SK-N-DZ (cell line): Measurements from ENCODE around the gene ARCN1.

Source experiments
- DNase-seq: peaks from one replicate; pipeline ENCODE4 v3.0.0-alpha.2; 2015; ENCODE audit warnings: low spot score

The ARCN1 gene

DNA sequence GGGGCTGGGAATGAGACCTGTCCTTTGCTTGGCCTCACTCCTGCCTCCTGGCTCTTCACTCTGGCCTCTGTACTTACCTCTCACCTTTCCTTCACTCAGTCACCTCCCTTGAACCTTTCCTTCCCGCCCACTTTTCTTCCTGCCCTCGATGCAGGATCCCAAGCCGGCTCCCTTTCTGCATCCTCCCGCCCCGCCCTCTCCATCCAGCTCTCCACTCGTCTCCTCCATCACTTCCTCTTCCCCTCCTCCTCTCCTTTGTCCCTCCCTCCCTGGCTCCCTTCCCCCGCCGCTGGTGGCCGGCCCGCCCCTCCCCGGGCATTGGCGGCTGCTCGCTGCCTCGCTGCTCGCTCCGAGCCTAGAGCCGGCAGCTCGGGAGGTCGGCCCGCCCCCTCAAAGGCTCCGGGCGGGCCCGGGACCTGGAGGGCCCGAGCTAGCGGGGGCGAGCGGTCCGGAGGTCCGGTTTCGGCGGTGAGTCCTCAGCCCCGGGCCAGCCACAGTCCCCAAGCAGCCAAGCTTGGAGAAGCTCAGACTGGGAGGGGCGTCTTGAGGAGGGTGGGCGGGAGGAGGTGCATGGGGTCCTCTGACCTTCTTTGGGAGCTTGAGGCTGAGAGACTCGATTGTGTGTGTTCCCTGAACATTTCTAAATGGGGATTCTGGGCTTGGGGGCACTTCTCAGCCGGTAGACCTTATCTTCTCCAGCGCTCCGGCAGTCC lies 49.0 kb downstream of the ARCN1 start:
- peak; percentile 80 for DNase-seq

DNA sequence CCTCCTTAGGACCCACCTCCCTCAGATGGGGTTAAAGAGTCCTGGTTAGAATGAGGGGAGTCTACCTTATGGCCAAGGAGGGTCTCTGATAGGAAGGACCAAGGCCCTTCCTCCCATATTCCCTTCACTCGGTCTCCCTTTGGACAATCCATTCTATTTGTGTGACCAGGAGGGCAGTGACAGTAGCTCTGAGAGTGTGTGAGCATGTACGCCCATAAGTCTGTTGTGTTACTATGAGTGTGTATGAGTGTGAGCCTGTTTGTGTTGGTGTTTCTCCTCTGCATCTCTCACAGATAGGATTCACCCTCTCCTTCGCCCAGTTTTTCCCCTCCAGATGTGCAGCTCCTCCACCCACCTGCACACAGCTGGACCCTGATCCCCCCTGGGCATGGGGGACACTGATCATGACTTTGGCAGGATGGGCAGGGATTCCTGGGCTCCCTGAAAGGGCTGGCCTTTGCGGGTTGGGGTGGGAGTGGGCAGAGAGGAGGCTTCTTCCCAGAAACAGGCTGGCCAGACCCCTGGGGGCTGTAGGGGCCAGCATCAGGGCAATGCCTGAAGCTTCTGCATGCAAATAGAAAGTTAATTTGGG lies 49.7 kb downstream of the ARCN1 start:
- DNase-seq = no peak

DNA sequence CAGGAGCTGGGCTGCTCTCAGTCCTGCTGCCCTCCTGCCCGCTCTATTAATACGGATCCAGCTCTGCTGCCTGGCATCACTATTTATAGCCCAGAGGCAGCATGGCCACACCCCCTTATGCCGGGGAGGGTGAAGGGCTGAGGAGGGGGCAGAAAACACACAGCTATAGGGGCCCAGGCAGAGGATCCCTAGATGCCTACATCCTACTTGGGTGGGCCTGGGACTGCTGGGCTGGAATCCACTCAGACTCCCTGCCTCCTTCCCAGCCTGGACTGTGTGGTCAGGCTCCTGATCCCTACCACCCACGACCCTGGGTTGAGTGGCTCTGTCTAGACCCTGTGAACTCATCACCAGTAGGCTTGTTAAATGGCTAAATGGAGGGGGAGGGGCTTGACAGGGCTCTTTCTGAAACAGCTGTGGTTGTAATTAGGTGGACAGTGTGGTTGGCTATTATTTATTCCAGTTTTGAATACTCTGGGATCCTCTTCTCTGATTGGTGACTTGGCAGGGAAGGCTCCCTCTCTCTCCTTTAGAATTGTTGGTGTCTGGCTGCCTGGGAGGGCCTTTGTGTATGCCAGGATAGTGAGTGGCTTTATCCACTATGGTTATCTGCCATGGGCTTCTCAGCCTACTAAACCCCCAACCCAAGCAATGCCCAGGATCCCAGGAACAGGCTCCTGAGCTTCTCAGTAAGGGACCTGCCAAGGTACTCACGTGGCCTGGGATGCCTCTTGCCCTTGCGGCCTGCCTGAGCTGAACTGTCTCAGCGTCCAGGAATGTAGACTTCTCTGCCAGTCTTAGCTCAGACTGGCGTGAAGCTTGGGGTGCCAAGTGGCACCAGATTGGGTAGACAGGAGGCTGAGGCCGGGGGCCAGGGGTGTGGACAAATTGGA lies 50.4 kb downstream of the ARCN1 start:
- DNase-seq = peak; percentile 77

DNA sequence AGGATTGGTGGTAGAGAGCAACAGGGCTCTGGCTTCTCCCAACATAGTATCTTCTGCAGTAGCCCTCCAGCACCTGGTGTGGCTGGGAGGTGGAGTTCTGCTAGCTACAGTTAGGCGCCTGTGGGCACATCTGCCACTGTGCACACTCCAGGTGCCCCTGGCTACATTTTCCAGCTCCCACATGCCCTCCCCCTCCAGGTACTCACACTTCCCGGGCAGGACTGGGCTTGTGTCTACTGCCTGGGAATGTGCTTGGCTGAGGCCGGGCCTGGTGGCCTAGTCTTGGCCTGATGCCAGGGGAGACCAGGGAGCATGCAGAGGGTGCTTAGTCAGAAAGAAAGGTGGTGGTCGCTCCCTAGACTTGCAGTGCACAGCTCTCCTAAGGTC lies 51.1 kb downstream of the ARCN1 start:
- DNase-seq = peak; percentile 15

DNA sequence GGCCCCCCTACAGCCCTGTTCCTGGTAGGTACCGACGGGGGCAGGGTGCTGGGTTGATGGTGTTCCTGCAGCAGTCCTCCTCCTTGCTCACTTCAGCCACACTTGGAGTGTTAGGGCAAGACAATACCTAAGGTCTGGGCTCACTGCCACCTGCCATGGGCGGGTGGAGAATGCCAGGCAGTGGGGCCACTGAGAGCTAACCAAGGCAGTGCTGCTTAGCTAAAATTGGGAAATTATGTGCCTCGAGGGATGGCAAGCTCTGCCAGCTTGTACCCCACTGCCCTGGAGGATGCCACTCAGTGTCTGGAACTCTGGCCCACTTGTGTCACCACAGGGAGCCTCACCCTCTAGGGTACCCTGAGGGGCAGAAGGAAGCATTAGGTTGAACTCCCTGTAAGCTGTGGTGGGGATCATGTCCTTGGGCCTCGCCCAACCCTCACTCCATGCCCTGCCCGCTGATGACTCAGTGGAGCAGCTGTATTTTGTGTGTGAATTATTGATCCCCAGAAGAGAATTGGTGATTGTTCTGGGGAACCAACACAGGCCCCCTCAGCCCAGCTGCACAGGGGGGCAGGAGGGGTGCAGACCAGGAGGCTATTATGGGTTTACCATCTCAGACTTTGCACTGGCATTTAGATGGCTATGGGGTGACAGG lies 53.0 kb downstream of the ARCN1 start:
- no peak for DNase-seq

DNA sequence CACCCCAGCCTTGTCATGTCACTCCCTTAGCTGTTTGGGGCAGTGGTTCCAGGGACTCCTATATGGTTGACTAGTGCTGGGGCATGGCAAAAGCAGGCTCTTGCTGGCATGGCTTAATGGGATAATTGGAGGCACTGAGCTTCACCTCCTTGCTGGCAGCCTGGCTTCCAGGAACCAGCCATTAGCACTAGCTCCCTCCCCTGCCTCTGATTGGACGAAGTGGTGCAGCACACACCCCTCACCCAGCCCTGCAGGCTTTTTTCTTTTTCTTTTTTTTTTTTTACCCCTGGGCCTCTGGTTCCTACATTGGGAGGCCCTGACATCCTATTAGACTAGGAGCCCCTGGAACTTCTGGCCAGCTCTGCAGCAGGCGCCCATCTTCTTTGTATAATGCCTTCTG lies 53.8 kb downstream of the ARCN1 start:
- peak; percentile 11 for DNase-seq

DNA sequence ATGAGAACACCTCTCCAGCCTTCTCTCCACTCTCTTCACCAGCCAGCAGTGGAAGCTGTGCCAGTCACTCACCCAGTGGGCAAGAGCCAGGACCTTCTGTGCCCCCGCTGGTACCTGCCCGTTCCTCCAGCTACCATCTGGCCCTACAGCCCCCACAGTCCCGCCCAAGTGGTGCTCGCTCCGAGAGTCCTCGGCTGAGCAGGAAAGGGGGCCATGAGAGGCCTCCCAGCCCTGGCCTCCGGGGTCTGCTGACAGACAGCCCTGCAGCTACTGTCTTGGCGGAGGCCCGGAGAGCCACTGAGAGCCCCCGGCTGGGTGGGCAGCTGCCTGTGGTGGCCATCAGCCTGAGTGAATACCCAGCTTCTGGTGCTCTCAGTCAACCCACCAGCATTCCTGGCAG lies 55.4 kb downstream of the ARCN1 start:
- DNase-seq = no peak

DNA sequence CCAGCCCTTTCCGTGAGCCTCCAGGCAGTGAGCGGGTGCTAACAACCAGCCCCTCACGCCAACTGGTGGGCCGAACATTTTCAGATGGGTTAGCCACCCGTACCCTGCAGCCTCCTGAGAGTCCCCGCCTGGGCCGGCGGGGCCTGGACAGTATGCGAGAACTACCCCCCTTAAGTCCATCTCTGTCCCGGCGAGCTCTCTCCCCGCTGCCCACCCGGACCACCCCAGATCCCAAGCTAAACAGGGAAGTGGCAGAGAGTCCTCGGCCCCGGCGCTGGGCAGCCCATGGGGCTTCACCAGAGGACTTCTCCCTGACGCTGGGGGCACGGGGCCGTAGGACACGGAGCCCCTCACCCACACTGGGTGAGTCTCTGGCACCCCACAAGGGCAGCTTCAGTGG lies 55.8 kb downstream of the ARCN1 start:
- DNase-seq = no peak

DNA sequence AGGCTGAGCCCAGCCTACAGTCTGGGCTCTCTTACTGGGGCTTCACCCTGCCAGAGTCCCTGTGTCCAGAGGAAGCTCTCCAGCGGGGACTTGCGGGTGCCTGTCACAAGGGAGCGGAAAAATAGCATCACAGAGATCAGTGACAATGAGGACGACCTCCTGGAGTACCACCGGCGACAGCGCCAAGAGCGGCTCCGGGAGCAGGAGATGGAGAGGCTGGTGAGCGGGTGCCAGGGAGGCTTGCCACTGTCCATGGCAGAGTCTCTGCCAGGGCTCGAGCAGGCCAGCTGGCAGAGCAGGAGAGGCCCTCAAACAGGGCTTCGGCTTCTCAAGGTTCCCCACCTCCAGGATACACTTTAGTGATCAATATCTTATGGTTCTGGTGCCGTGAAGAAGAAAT lies 56.2 kb downstream of the ARCN1 start:
- no peak for DNase-seq

DNA sequence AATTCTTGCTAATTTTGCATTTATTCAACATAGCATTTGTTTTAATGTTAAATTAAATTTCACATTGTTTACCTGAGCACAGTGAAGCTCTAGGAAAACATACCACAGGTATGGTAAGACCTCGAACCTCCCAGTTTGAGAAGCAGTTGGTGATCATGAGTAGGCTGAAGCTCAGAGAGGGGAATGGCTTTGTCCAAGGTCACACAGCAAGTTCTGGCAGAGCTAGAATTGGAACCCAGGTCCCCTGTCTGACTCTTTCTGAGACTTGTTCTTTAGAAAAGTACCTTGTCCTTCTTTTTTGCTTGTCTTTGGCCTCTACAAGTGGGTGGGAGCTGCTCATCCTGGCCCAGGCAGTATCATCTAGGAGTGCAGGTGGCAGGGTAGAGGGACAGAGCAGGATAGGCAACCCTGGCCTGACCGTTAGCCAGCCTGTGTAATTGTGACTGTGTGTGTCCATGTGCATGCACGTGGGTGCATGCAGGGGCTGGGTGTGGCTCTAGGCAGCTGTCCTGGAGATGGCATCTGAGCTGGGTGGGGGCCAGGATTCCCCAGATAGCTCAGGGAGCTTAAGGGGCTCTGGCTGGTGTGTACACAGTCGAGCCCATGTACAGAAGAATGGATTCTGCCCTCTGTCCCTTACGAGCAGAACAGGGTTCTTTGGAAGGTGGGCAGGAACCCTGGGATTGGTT lies 56.8 kb downstream of the ARCN1 start:
- DNase-seq = no peak

DNA sequence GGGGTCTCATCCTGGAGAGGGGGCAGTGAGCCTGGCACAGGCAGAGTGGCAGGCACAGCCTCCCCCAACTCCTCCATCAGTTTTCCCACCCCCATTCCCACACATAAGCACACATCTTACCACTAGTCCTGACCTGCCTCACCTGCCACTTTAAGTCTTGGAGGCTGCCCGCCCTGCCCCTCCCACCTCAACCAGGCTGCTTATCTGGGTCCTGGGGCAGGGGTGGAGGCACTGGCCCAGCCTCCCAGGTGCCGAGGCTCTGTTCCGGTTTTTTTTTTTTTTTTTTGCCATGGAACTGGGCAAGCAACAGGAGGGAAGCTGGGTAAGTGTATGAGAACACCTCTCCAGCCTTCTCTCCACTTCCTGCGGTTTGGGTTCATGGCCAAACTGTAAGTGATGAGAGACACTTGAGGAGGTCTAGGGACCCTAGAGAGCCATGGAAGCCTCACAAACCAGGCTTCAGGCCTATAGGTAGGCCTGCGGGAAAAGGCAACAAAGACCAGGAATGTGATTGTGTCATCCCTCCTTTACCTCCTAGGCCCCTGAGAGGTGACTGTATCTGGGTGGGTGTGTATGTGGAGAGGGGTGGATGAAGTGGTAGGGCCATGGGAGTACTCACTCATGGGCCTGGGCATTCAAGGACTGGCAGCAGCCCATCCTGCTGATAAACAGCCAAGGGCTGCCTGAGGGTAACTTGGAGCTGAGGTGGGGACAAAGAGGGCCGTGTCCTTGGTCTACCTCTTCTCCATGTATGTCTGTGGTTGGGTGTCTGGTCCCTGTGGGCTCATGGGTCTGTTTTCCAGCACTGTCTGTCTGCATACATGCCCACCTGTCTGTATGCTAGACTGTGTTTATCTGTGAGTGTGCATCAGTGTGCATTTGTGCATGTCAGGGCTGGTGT lies 57.8 kb downstream of the ARCN1 start:
- no peak for DNase-seq

DNA sequence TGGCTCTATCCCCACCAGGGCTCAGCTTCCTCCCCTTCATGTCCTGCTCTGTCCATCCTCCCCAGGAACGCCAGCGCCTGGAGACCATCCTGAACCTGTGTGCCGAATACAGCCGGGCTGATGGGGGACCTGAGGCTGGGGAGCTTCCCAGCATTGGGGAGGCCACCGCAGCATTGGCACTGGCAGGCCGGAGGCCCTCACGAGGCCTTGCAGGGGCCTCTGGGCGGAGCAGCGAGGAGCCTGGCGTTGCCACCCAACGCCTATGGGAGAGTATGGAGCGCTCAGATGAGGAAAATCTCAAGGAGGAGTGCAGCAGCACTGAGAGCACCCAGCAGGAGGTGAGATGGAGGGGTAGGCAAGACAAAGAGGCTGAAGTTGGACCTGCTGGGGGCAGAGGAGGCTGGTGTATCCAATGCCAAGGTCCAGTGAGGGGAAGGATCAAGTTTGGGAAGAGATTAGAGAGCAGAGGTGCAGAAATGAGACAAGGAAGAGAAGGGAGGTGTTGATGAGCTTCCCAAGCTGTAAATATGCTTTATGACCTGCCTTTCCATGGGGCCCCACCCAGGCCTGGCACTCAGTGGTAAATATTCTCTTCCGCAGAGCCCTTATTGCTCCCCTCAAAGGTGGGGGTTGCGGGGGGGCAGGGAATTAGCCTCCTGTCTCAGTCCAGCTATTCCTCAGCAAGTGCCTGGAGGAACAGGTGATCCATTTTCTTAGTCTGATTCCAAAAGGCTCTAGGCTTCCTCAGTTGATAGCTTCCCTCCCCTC lies 59.1 kb downstream of the ARCN1 start:
- no peak for DNase-seq

DNA sequence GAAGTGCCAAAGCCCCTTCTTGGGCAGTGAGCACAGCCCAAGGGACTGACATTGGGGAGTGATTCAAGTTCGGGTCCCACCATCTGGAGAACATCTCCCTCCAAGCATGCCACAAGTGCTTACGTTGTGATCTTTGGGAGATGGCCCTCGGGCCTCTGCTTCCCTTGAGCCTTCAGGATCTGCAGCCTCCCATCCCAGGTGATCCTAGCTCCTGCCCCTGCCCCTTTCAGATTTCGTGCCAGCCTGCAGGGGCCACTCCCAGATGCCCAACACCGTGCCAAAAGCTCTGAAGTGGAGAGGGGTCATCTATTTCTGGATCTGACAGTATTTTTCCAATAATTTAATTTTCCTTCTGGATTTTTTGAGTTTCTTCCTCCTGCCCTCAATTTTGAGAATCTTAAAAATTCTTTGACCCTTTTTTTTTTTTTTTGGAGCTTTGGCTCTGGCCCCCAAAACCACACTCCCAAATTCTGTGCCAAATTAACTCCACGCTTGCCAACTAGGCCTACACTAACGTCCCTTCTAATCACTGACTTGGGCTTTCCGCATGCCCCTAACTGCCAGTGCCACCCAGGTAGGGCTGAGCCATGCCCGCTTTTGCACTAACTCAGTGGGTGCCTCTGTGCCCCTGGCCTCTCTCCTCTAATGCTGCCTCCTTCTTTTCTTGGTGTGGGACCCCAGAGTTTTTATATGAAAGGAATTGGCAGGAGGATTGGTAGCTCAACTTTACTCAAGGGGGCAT lies 60.5 kb downstream of the ARCN1 start:
- no peak for DNase-seq

DNA sequence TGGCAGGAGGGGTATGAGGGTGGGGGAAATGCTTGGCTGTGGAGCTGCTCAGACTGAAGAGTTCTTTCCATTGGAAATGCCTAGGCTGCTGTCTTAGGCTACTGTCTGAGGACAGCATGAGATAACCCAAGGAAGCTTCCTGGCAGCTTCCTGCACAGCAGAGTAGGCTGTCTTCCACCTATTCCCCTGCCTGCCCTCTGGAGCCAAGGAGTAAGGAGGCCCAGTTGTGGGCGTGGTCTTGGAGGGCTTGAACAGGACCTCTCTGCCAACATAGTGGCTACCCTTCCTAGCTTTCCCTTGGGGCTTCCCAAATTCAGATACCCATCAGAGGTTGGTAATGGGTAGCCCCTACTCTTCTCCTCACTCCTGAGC lies 61.1 kb downstream of the ARCN1 start:
- DNase-seq = no peak

DNA sequence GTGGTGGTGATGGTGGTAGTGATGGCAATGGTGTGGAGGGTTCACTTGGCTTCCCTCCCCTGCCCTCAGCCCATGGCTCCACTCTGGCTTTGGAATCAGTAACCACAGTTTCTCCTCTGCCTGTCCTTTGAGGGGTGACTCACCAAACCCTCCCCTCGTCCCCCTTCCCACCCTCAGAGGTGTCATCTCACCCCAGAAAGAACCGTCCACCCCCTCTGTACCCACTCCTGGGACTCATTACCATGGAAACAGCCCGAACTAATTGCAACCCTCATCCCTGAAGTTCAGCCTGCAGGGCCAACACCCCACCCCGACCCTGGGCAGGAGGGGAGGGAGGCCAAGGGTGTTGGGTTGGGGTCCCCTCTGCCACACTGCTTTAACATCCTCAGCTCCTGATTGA lies 61.8 kb downstream of the ARCN1 start:
- no peak for DNase-seq

DNA sequence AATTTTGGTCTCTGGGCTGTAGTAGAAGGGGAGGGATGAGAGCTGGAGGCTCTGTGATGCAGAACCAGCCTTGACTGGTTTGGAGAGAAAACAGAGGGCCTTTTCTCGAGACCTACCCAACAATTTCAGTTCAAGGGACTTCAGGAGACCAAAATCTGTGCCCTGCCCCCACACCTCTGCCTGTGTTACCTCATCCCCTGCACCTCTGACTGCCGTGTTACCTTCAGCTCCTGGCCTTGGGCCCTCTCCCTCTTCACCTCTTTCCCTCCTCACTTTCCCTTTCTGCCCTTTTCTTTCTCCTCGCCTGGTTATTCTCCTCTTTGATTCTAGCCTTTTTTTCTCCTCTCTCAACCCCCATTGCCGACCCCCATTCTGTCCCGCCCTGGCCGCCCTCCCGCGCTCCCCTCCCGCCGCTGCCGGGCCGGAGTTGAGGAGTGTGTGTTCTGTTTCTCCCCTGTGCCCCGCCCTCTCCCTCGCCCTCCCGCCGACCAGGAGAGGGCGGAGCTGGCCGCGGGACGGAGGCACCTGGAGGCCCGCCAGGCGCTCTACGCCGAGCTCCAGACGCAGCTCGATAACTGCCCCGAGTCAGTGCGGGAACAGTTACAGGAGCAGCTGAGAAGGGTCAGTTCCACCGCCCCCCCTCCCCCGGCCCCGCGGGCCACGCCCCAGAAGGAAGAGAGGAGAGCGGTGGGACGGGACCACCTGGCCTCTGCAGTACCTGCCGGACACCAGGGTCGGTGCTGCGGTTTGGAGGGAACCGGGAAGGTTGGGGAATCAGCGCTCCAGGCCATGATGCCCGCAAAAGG lies 62.4 kb downstream of the ARCN1 start:
- DNase-seq = peak; percentile 58

DNA sequence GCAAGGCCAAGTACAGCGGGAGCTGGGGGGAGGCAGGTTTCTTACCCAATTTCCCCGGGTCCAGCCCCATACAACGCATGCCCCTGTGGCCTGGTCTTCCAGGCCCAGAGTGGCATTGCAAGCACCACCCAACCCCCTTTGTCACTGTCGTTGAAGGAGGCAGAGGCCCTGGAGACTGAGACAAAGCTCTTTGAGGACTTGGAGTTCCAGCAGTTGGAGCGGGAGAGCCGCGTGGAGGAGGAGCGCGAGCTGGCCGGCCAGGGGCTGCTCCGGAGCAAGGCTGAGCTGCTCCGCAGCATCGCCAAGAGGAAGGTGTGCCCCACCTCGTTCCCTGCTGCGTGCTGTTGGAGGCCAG lies 63.0 kb downstream of the ARCN1 start:
- no peak for DNase-seq

DNA sequence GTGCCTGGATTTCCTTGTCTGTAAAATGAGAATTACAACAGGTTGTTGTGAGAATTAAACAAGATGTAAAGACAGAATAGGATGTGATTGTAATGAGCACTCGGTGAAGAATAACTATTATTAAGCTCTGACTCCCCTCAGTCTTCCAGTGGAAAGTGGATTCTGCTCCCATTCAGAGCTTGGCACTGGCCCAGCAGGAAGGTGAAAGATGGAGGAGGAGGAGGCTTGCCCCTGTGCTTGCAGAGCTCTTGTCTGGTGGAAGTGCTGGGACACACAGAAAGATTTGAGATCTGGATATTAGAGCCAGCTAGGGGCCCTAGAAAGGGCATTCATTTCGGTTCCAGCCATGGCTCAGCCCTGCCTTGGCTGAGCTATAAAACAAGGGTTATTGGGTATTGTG lies 63.4 kb downstream of the ARCN1 start:
- DNase-seq = no peak
